ENCODE results near the gene KDSR. TPM values are rescaled to one million over a fixed set of nuclear protein-coding genes. Genes with fewer than 3 reads are reported as not detected.

KDSR gene
- total and polyA plus RNA-seq, 8 donors, result 6.4 to 199 (median 11.6) TPM

GRCh38 chr18:63409301-63409700 is 42.3 kb upstream of the KDSR start:
- H3K4me3 ChIP-seq, result no peak overlapping the region
- H3K9me3 ChIP-seq, result no peaks in the 10 kb centered on the region
- WGBS, 5 donors, result 66 to 75% (median 73%) methylated on average over 5 of the region's 5 CpGs
- intact Hi-C loops (cut with DNase I; ENCODE audit: low total_unique reads), result no loop called here
- H3K27ac ChIP-seq, result no peak overlapping the region
- H3K27me3 ChIP-seq, result no peaks in the 10 kb centered on the region
- peaks cover 21 to 81% (median 74%) of the 10 kb centered on the region in 4 donors for H3K36me3 ChIP-seq
- no peak for TF ChIP-seq EP300 (IDR thresholded peaks at IDR 0.05)
- TF ChIP-seq CTCF (IDR thresholded peaks at IDR 0.05), result no peak
- no peak for TF ChIP-seq POLR2AphosphoS5 (IDR thresholded peaks at IDR 0.05)
- TF ChIP-seq POLR2A (IDR thresholded peaks at IDR 0.05), result no peak
- DNase-seq, result no peak
- peaks cover 0 to 30% (median 13%) of the 10 kb centered on the region in 4 donors for H3K4me1 ChIP-seq

DNA sequence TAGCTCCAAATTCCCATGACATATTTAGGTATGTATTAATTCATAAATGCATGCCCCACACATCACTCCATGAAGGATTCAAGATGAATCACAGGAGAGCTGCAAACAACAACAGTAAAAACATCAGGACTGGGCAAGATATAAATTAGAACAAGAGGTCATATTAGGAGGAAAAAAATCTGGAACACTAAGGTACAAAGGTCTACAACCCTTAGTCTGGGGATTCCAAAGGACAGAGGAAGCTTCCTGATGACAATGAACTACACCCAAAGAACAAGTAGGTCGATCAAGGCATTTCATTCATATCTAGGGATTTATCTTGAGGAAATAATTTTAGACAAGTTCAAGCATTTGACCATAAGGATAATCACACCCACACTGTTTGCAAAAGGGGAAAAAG is 40.7 kb upstream of the KDSR start:
- no peak for DNase-seq
- TF ChIP-seq POLR2AphosphoS5 (IDR thresholded peaks at IDR 0.05), result no peak
- TF ChIP-seq CTCF (IDR thresholded peaks at IDR 0.05), result no peak
- TF ChIP-seq EP300 (IDR thresholded peaks at IDR 0.05), result no peak
- no peak for TF ChIP-seq POLR2A (IDR thresholded peaks at IDR 0.05)
- intact Hi-C loops (cut with DNase I; ENCODE audit: low total_unique reads), result no loop called here
- WGBS, 5 donors, result 29 to 56% (median 33%) methylated on average over 1 of the region's 1 CpG
- peaks cover 0 to 25% (median 10%) of the 10 kb centered on the region in 4 donors for H3K4me1 ChIP-seq
- H3K36me3 ChIP-seq, result peaks cover 21 to 91% (median 83%) of the 10 kb centered on the region in 4 donors
- no peaks in the 10 kb centered on the region for H3K27me3 ChIP-seq
- H3K27ac ChIP-seq, result no peak overlapping the region
- H3K4me3 ChIP-seq, result no peak overlapping the region
- no peaks in the 10 kb centered on the region for H3K9me3 ChIP-seq

- DNase-seq, result no peak
- no peak overlapping the region for H3K27ac ChIP-seq
- 83 to 92% (median 91%) methylated on average over 3 of the region's 3 CpGs for WGBS, 5 donors
- no peaks in the 10 kb centered on the region for H3K27me3 ChIP-seq
- H3K4me3 ChIP-seq, result no peak overlapping the region
- intact Hi-C loops (cut with DNase I; ENCODE audit: low total_unique reads), result no loop called here
- peaks cover 0 to 22% (median 8%) of the 10 kb centered on the region in 4 donors for H3K4me1 ChIP-seq
- peaks cover 21 to 99% (median 94%) of the 10 kb centered on the region in 4 donors for H3K36me3 ChIP-seq
- no peaks in the 10 kb centered on the region for H3K9me3 ChIP-seq
- TF ChIP-seq POLR2AphosphoS5 (IDR thresholded peaks at IDR 0.05), result no peak
- TF ChIP-seq POLR2A (IDR thresholded peaks at IDR 0.05), result no peak
- TF ChIP-seq EP300 (IDR thresholded peaks at IDR 0.05), result no peak
- TF ChIP-seq CTCF (IDR thresholded peaks at IDR 0.05), result no peak
Measured at GRCh38 chr18:63405986-63406385, 39.0 kb upstream of the KDSR start.

GRCh38 chr18:63402246-63403162 is 35.5 kb upstream of the KDSR start:
- WGBS, 5 donors, result 85 to 89% (median 87%) methylated on average over 8 of the region's 8 CpGs

More at GRCh38 chr18:63402246-63403162, 35.5 kb upstream of the KDSR start:
- Histone ChIP-seq H3K4me3 (no peak overlapping the region), H3K36me3 (peaks cover 24 to 99% (median 94%) of the 10 kb centered on the region in 4 donors), H3K27ac (no peak overlapping the region), H3K27me3 (no peaks in the 10 kb centered on the region), H3K9me3 (no peaks in the 10 kb centered on the region), H3K4me1 (peaks cover 0 to 9% (median 3%) of the 10 kb centered on the region in 4 donors)
- intact Hi-C loops (cut with DNase I; ENCODE audit: low total_unique reads), result no loop called here
- no peak for TF ChIP-seq POLR2AphosphoS5 (IDR thresholded peaks at IDR 0.05)
- TF ChIP-seq EP300 (IDR thresholded peaks at IDR 0.05), result no peak
- no peak for TF ChIP-seq POLR2A (IDR thresholded peaks at IDR 0.05)
- TF ChIP-seq CTCF (IDR thresholded peaks at IDR 0.05), result no peak
- DNase-seq, result no peak

All from stomach (tissue), 9 donors.